ENCODE results near the gene SFRP4. TPM values are rescaled to one million over a fixed set of nuclear protein-coding genes. Genes with fewer than 3 reads are reported as not detected.
A peak's percentile ranks its signal among the peaks of the same experiment; 100 is the strongest.

Gene SFRP4
- total RNA-seq, 1 donor = 205 TPM

- peaks cover 28% of the 10 kb centered on the region for H3K79me2 ChIP-seq (ENCODE audit: insufficient read depth, low read length)
- peak within 1 kb of the TSS; percentile 48 for H3K27ac ChIP-seq (ENCODE audit: low read depth, low read length)
- peak; percentile 75 for DNase-seq (ENCODE audit: insufficient read length, low spot score, missing footprints)
Observed at GRCh38 chr7:37920305-37920848, 3.8 kb upstream of the SFRP4 start, which contains the start of gene EPDR1. TSS of gene EPDR1 (plus strand) at chr7:37920640. CDS start at chr7:37920940, 300 bp downstream.

GRCh38 chr7:37918526-37918925 lies 1.9 kb upstream of the SFRP4 start:
- peak; percentile 21 for TF ChIP-seq CTCF (IDR thresholded peaks at IDR 0.05; ENCODE audit: extremely low read depth, low read depth, low read length)
- Histone ChIP-seq H3K79me2 (ENCODE audit: insufficient read depth, low read length) (peaks cover 17% of the 10 kb centered on the region), H3K9me3 (ENCODE audit: low read depth, low read length) (no peaks in the 10 kb centered on the region), H3K27me3 (ENCODE audit: insufficient read depth, low read length) (peaks cover 26% of the 10 kb centered on the region), H3K4me3 (ENCODE audit: insufficient read depth, low read length) (no peak overlapping the region), H4K20me1 (ENCODE audit: insufficient read depth, low read length) (no peaks in the 10 kb centered on the region), H3K4me1 (ENCODE audit: insufficient read depth, low read length) (peaks cover 3% of the 10 kb centered on the region), H3K36me3 (ENCODE audit: insufficient read depth, low read length) (no peaks in the 10 kb centered on the region), H3K27ac (ENCODE audit: low read depth, low read length) (no peak overlapping the region), H2AFZ (ENCODE audit: low read length) (no peak overlapping the region), H3K4me2 (ENCODE audit: insufficient read depth, low read length) (no peak overlapping the region)
- DNase-seq (ENCODE audit: insufficient read length, low spot score, missing footprints) = no peak

More at GRCh38 chr7:37920305-37920848, 3.8 kb upstream of the SFRP4 start, which contains the start of gene EPDR1:
- no peaks in the 10 kb centered on the region for H3K9me3 ChIP-seq (ENCODE audit: low read depth, low read length)
- H3K4me2 ChIP-seq (ENCODE audit: insufficient read depth, low read length) = peak within 1 kb of the TSS; percentile 77
- no peaks in the 10 kb centered on the region for H4K20me1 ChIP-seq (ENCODE audit: insufficient read depth, low read length)
- H3K4me3 ChIP-seq (ENCODE audit: insufficient read depth, low read length) = peak within 1 kb of the TSS; percentile 78
- peak; percentile 30 for TF ChIP-seq CTCF (IDR thresholded peaks at IDR 0.05; ENCODE audit: extremely low read depth, low read depth, low read length)
- peaks cover 3% of the 10 kb centered on the region for H3K4me1 ChIP-seq (ENCODE audit: insufficient read depth, low read length)
- H3K27me3 ChIP-seq (ENCODE audit: insufficient read depth, low read length) = peaks cover 26% of the 10 kb centered on the region
- no peaks in the 10 kb centered on the region for H3K36me3 ChIP-seq (ENCODE audit: insufficient read depth, low read length)
- H2AFZ ChIP-seq (ENCODE audit: low read length) = peak within 1 kb of the TSS; percentile 85

GRCh38 chr7:37916017-37916672 lies 472 bp downstream of the SFRP4 start:
- Histone ChIP-seq H3K79me2 (ENCODE audit: insufficient read depth, low read length) (no peaks in the 10 kb centered on the region), H3K4me2 (ENCODE audit: insufficient read depth, low read length) (peak overlapping the region; percentile 83), H3K36me3 (ENCODE audit: insufficient read depth, low read length) (no peaks in the 10 kb centered on the region), H3K27ac (ENCODE audit: low read depth, low read length) (no peak overlapping the region), H3K9me3 (ENCODE audit: low read depth, low read length) (no peaks in the 10 kb centered on the region), H2AFZ (ENCODE audit: low read length) (peak overlapping the region; percentile 75), H4K20me1 (ENCODE audit: insufficient read depth, low read length) (no peaks in the 10 kb centered on the region), H3K27me3 (ENCODE audit: insufficient read depth, low read length) (peaks cover 26% of the 10 kb centered on the region), H3K4me1 (ENCODE audit: insufficient read depth, low read length) (peaks cover 11% of the 10 kb centered on the region), H3K4me3 (ENCODE audit: insufficient read depth, low read length) (peak overlapping the region; percentile 70)
- DNase-seq (ENCODE audit: insufficient read length, low spot score, missing footprints) = no peak
- no peak for TF ChIP-seq CTCF (IDR thresholded peaks at IDR 0.05; ENCODE audit: extremely low read depth, low read depth, low read length)

GRCh38 chr7:37915438-37915837 lies 1.2 kb downstream of the SFRP4 start:
- Histone ChIP-seq H3K79me2 (ENCODE audit: insufficient read depth, low read length) (no peaks in the 10 kb centered on the region), H3K4me1 (ENCODE audit: insufficient read depth, low read length) (peaks cover 11% of the 10 kb centered on the region), H2AFZ (ENCODE audit: low read length) (no peak overlapping the region), H3K36me3 (ENCODE audit: insufficient read depth, low read length) (no peaks in the 10 kb centered on the region), H3K4me3 (ENCODE audit: insufficient read depth, low read length) (peak overlapping the region; percentile 70), H3K9me3 (ENCODE audit: low read depth, low read length) (no peaks in the 10 kb centered on the region), H3K27ac (ENCODE audit: low read depth, low read length) (no peak overlapping the region), H3K27me3 (ENCODE audit: insufficient read depth, low read length) (peaks cover 26% of the 10 kb centered on the region), H4K20me1 (ENCODE audit: insufficient read depth, low read length) (no peaks in the 10 kb centered on the region), H3K4me2 (ENCODE audit: insufficient read depth, low read length) (peak overlapping the region; percentile 83)
- no peak for DNase-seq (ENCODE audit: insufficient read length, low spot score, missing footprints)
- TF ChIP-seq CTCF (IDR thresholded peaks at IDR 0.05; ENCODE audit: extremely low read depth, low read depth, low read length) = no peak

Data from osteoblast (primary cell).